HCT116 (cell line): ENCODE results near the gene MOV10. TPM values are rescaled to one million over a fixed set of nuclear protein-coding genes. Genes with fewer than 3 reads are reported as not detected.

Source experiments
- ATAC-seq: fragments of 200-7000 bp; cut with Tn5 transposase; 2 replicates; pipeline ENCODE4 v1.9.1; 2020; ENCODE audit warnings: mild to moderate bottlenecking, moderate library complexity
- BruUV-seq: library from RNA; stranded (reverse); fragments of 400-500 nt; replicated peaks from 2 replicates; lab custom pipeline; 2021; lab: Mats Ljungman, UMichigan
- CTCF ChIA-PET: fragments of 300-600 bp; sonication (Branson Sonifier 250); formaldehyde crosslinking; loops from one replicate; lab custom pipeline; 2021; ENCODE audit warnings: antibody characterized with exemption; lab: Charles Lee
- POLR2A ChIA-PET: fragments of 300-600, 350-600 bp; sonication (Branson Sonifier 250); formaldehyde crosslinking; loops from one replicate; lab custom pipeline; 2021; ENCODE audit warnings: antibody characterized with exemption; lab: Charles Lee
- RAD21 ChIA-PET, 2 experiments: fragments of 300-600 bp; sonication (Branson Sonifier 250); formaldehyde crosslinking; loops; one replicate each; lab custom pipeline; 2023; ENCODE audit warnings: low total read pairs in 2 of 2; ENCODE audit not compliant: uncharacterized antibody in 2 of 2, unreplicated experiment in 2 of 2, low non-redundant PET in 1 of 2; lab: Charles Lee
- DNase-seq: peaks from one replicate; pipeline ENCODE4 v3.0.0-alpha.2; 2010; ENCODE audit warnings: low read depth, low spot score
- H2AFZ ChIP-seq: fragments of 200-600 bp; shearing (Covaris generic), sonication (generic); 2 replicates; pipeline ENCODE4 v1.6.1; 2017; ENCODE audit warnings: low read depth, mixed run types, mixed read lengths, antibody characterized with exemption, low read length; ENCODE audit not compliant: poor library complexity, severe bottlenecking
- H3K27ac ChIP-seq: 2 replicates; pipeline ENCODE4 v1.5.1; 2012; ENCODE audit warnings: low read depth, low read length
- H3K27me3 ChIP-seq: fragments of 200-600 bp; sonication (generic); 2 replicates; pipeline ENCODE4 v1.6.1; 2016; ENCODE audit warnings: mixed run types, low read length, mixed read lengths; ENCODE audit not compliant: insufficient read depth
- H3K36me3 ChIP-seq, 2 experiments: fragments of 200-500 bp in 1 of 2; fragments of 200-600 bp in 1 of 2; sonication (Bioruptor generic) in 1 of 2; sonication (generic) in 1 of 2; 2 replicates each; pipeline versions ENCODE4 v1.5.1 to v1.6.1; 2014 to 2016; ENCODE audit warnings: low read length in 2 of 2, inconsistent platforms in 1 of 2, mixed read lengths in 1 of 2, mixed run types in 1 of 2; ENCODE audit not compliant: insufficient read depth in 2 of 2, control insufficient read depth in 1 of 2
- H3K4me1 ChIP-seq, 2 experiments: fragments of 200-600 bp in 1 of 2; sonication (generic) in 1 of 2; 2 replicates each; pipeline versions ENCODE4 v1.5.1 to v1.6.1; 2012 to 2017; ENCODE audit warnings: low read length in 2 of 2, inconsistent platforms in 1 of 2, mild to moderate bottlenecking in 1 of 2, mixed read lengths in 1 of 2, mixed run types in 1 of 2, moderate library complexity in 1 of 2; ENCODE audit not compliant: insufficient read depth in 2 of 2, control insufficient read depth in 1 of 2
- H3K4me2 ChIP-seq: fragments of 200-600 bp; sonication (generic); 2 replicates; pipeline ENCODE4 v1.6.1; 2017; ENCODE audit warnings: mixed run types, low read length, mixed read lengths
- H3K4me3 ChIP-seq, 2 experiments: fragments of 200-600 bp in 1 of 2; sonication (generic) in 1 of 2; replicated peaks in 1 of 2; 2 replicates each; pipeline ENCODE4 v1.5.1; 2011 to 2016; ENCODE audit warnings: low read length in 2 of 2, control low read depth in 1 of 2, low read depth in 1 of 2, mild to moderate bottlenecking in 1 of 2, mixed read lengths in 1 of 2, mixed run types in 1 of 2
- H3K79me2 ChIP-seq: fragments of 200-600 bp; sonication (generic); 2 replicates; pipeline ENCODE4 v1.6.1; 2017; ENCODE audit warnings: mild to moderate bottlenecking, mixed run types, low read length, moderate library complexity, mixed read lengths; ENCODE audit not compliant: insufficient read depth
- H3K9ac ChIP-seq: fragments of 200-600 bp; sonication (generic); 2 replicates; pipeline ENCODE4 v1.6.1; 2016; ENCODE audit warnings: low read length, mixed read lengths
- H3K9me2 ChIP-seq: fragments of 200-600 bp; sonication (generic), shearing (Covaris generic); 2 replicates; pipeline ENCODE4 v1.6.1; 2017; ENCODE audit warnings: mixed run types, mild to moderate bottlenecking, moderate library complexity; ENCODE audit not compliant: insufficient read depth
- H3K9me3 ChIP-seq, 2 experiments: fragments of 200-500 bp in 1 of 2; fragments of 200-600 bp in 1 of 2; sonication (Bioruptor generic) in 1 of 2; sonication (generic) in 1 of 2; 2 replicates each; pipeline ENCODE4 v1.6.1; 2014 to 2017; ENCODE audit warnings: low read length in 2 of 2, mixed read lengths in 2 of 2, inconsistent platforms in 1 of 2, low read depth in 1 of 2, mild to moderate bottlenecking in 1 of 2, mixed run types in 1 of 2, moderate library complexity in 1 of 2; ENCODE audit not compliant: control insufficient read depth in 1 of 2, insufficient read depth in 1 of 2
- H4K20me1 ChIP-seq: fragments of 200-600 bp; sonication (generic), shearing (Covaris generic); 2 replicates; pipeline ENCODE4 v1.6.1; 2017; ENCODE audit warnings: mixed run types, mild to moderate bottlenecking, moderate library complexity; ENCODE audit not compliant: insufficient read depth
- CEBPB ChIP-seq: IDR thresholded peaks from 2 replicates; pipeline ENCODE4 v1.6.1; 2012; ENCODE audit warnings: low read depth
- ELF1 ChIP-seq: IDR thresholded peaks from 2 replicates; pipeline ENCODE4 v1.6.1; 2012; ENCODE audit warnings: low read depth, borderline replicate concordance
- EZH2 ChIP-seq: fragments of 200-600 bp; sonication (generic); IDR thresholded peaks from 2 replicates; pipeline ENCODE4 v1.6.1; 2017; ENCODE audit warnings: antibody characterized with exemption, mixed run types
- EZH2phosphoT487 ChIP-seq: fragments of 200-600 bp; IDR thresholded peaks from 2 replicates; pipeline ENCODE4 v1.6.1; 2018; ENCODE audit warnings: antibody characterized with exemption, borderline replicate concordance
- FOSL1 ChIP-seq: IDR thresholded peaks from 2 replicates; pipeline ENCODE4 v1.6.1; 2012; ENCODE audit warnings: low read depth
- POLR2A ChIP-seq: IDR thresholded peaks from 2 replicates; pipeline ENCODE4 v1.7.0; 2011; ENCODE audit warnings: borderline replicate concordance; ENCODE audit not compliant: insufficient read depth, insufficient read length; ENCODE audit errors: extremely low read depth
- POLR2AphosphoS5 ChIP-seq: IDR thresholded peaks from 2 replicates; pipeline ENCODE4 v1.6.1; 2011; ENCODE audit warnings: mild to moderate bottlenecking, low read depth, low read length, moderate library complexity
- RAD21 ChIP-seq: IDR thresholded peaks from 2 replicates; pipeline ENCODE4 v1.6.1; 2012; ENCODE audit warnings: low read depth, mild to moderate bottlenecking
- SIN3A ChIP-seq: IDR thresholded peaks from 2 replicates; pipeline ENCODE4 v1.6.1; 2012; ENCODE audit warnings: low read depth
- SP1 ChIP-seq: IDR thresholded peaks from 2 replicates; pipeline ENCODE4 v1.6.1; 2012; ENCODE audit warnings: low read depth
- SRF ChIP-seq: IDR thresholded peaks from 2 replicates; pipeline ENCODE4 v1.6.1; 2012; ENCODE audit warnings: low read depth
- ZFX ChIP-seq: fragments of 450-650 bp; IDR thresholded peaks from 2 replicates; pipeline ENCODE4 v1.6.1; 2017
- ZNF274 ChIP-seq: fragments of 200-500 bp; sonication (Bioruptor generic); IDR thresholded peaks from 2 replicates; pipeline ENCODE4 v1.6.1; 2014; ENCODE audit warnings: mild to moderate bottlenecking, low read depth, low read length, inconsistent platforms
- intact Hi-C: fragments of 100-400 bp; cut with micrococcal nuclease; formaldehyde crosslinking; loops from 2 replicates; pipeline ENCODE4 v1.10.0; 2022
- total RNA-seq: library from RNA; stranded (reverse); gene quantifications from one replicate; pipeline ENCODE4 v1.2.1, GENCODE V29; 2021; ENCODE audit not compliant: unreplicated experiment
- TF ChIP-seq, protein P1 (sequence below), 3 experiments: fragments of 200-600 bp in 1 of 3; sonication (generic) in 1 of 3; IDR thresholded peaks in 2 of 3; conservative IDR thresholded peaks in 1 of 3; 2 replicates each; pipeline ENCODE4 v1.5.1; 2012 to 2017; ENCODE audit warnings: low read depth in 2 of 3, low read length in 2 of 3, antibody characterized with exemption in 1 of 3, borderline replicate concordance in 1 of 3, control low read depth in 1 of 3, mild to moderate bottlenecking in 1 of 3, mixed read lengths in 1 of 3, mixed run types in 1 of 3, moderate library complexity in 1 of 3; ENCODE audit not compliant: insufficient read depth in 1 of 3
- TF ChIP-seq, protein P2 (sequence below): IDR thresholded peaks from 2 replicates; pipeline ENCODE4 v1.6.1; 2011; ENCODE audit warnings: mild to moderate bottlenecking, low read length, moderate library complexity; ENCODE audit not compliant: insufficient replicate concordance; ENCODE audit errors: extremely low read depth
- TF ChIP-seq, protein P3 (sequence below): IDR thresholded peaks from 2 replicates; pipeline ENCODE4 v1.6.1; 2012
- TF ChIP-seq, protein P4 (sequence below): IDR thresholded peaks from 2 replicates; pipeline ENCODE4 v1.6.1; 2012

The MOV10 gene
- total RNA-seq, 1 experiment from 2014 or later: 109 TPM

DNA sequence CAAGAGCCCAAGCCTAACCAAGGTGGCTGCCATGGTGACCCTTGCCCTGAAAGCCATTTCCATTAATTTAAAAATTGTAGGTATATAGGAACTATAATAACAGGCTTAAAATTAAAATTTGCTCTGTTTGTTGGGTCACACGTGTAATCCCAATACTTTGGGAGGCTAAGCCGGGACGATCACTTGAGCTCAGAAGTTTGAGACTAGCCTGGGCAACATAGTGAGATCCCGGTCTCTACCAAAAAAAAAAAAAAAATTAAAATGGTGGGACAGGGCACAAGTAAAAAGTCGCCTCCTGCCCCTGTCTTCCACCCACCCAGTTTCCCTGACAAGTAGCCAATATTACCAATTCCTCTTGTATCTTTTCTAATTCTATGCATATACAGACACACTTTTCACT, 48.3 kb upstream of the MOV10 start:
- intact Hi-C loops: no loop called here
- Histone ChIP-seq H2AFZ (no peak overlapping the region), H3K9ac (no peak overlapping the region), H3K79me2 (peaks cover 99% of the 10 kb centered on the region), H3K9me3 (no peaks in the 10 kb centered on the region), H3K9me2 (no peaks in the 10 kb centered on the region), H3K4me2 (no peak overlapping the region), H3K36me3 (peaks cover 3 to 5% of the 10 kb centered on the region in 2 experiments; a peak in 2 of 4 replicates), H3K4me3 (no peak overlapping the region), H3K27me3 (no peaks in the 10 kb centered on the region), H4K20me1 (peaks cover 39% of the 10 kb centered on the region; the same call in 1 of the 2 replicates), H3K27ac (no peak overlapping the region), H3K4me1 (peaks cover 0 to 2% of the 10 kb centered on the region in 2 experiments; a peak in 1 of 4 replicates)
- RAD21 ChIA-PET: no interaction called here
- BruUV-seq: no TSS peak
- DNase-seq (no peak), ATAC-seq (no peak)
- POLR2A ChIA-PET: no interaction called here
- TF ChIP-seq RAD21 (no peak), POLR2A (no peak), EZH2 (no peak), SRF (no peak), EZH2phosphoT487 (no peak), FOSL1 (no peak), ZNF274 (no peak), SP1 (no peak), ZFX (no peak), CEBPB (no peak), ELF1 (no peak), POLR2AphosphoS5 (no peak), SIN3A (no peak)
- TF ChIP-seq, protein P1, sequence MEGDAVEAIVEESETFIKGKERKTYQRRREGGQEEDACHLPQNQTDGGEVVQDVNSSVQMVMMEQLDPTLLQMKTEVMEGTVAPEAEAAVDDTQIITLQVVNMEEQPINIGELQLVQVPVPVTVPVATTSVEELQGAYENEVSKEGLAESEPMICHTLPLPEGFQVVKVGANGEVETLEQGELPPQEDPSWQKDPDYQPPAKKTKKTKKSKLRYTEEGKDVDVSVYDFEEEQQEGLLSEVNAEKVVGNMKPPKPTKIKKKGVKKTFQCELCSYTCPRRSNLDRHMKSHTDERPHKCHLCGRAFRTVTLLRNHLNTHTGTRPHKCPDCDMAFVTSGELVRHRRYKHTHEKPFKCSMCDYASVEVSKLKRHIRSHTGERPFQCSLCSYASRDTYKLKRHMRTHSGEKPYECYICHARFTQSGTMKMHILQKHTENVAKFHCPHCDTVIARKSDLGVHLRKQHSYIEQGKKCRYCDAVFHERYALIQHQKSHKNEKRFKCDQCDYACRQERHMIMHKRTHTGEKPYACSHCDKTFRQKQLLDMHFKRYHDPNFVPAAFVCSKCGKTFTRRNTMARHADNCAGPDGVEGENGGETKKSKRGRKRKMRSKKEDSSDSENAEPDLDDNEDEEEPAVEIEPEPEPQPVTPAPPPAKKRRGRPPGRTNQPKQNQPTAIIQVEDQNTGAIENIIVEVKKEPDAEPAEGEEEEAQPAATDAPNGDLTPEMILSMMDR (IDR thresholded peaks at IDR 0.05 in 2 of 3, conservative IDR thresholded peaks at IDR 0.05 in 1 of 3; ENCODE audit: borderline replicate concordance in 1 of 3, insufficient read depth in 1 of 3, low read depth in 2 of 3, low read length in 2 of 3): no peak
- TF ChIP-seq, protein P2, sequence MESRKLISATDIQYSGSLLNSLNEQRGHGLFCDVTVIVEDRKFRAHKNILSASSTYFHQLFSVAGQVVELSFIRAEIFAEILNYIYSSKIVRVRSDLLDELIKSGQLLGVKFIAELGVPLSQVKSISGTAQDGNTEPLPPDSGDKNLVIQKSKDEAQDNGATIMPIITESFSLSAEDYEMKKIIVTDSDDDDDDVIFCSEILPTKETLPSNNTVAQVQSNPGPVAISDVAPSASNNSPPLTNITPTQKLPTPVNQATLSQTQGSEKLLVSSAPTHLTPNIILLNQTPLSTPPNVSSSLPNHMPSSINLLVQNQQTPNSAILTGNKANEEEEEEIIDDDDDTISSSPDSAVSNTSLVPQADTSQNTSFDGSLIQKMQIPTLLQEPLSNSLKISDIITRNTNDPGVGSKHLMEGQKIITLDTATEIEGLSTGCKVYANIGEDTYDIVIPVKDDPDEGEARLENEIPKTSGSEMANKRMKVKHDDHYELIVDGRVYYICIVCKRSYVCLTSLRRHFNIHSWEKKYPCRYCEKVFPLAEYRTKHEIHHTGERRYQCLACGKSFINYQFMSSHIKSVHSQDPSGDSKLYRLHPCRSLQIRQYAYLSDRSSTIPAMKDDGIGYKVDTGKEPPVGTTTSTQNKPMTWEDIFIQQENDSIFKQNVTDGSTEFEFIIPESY: no peak
- TF ChIP-seq, protein P3, sequence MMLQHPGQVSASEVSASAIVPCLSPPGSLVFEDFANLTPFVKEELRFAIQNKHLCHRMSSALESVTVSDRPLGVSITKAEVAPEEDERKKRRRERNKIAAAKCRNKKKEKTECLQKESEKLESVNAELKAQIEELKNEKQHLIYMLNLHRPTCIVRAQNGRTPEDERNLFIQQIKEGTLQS: no peak
- TF ChIP-seq, protein P4, sequence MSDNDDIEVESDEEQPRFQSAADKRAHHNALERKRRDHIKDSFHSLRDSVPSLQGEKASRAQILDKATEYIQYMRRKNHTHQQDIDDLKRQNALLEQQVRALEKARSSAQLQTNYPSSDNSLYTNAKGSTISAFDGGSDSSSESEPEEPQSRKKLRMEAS: no peak
- CTCF ChIA-PET: no interaction called here
